ENCODE results near the gene DCXR.

GRCh38 chr17:81993729-81994592 lies 43.5 kb downstream of the DCXR start:
- TF ChIP-seq CTCF (IDR thresholded peaks at IDR 0.05; ENCODE audit: low read depth, low read length) (no peak), EZH2phosphoT487 (IDR thresholded peaks at IDR 0.05; ENCODE audit: low read depth) (no peak)

Measured in OCI-LY3 (cell line).